Duodenal mucosa (tissue), 2 donors: Measurements from ENCODE around the gene PDC.

Experiments used
- H3K27ac ChIP-seq: one replicate; pipeline ENCODE4 v1.7.0; 2013; ENCODE audit warnings: low read depth, low read length
- H3K27me3 ChIP-seq, 2 donors: one replicate each; pipeline ENCODE4 v1.7.0; 2013; ENCODE audit warnings: low read length in 2 of 2, control low read depth in 1 of 2; ENCODE audit not compliant: insufficient read depth in 2 of 2, control insufficient read depth in 1 of 2
- H3K36me3 ChIP-seq, 2 donors: one replicate each; pipeline ENCODE4 v1.7.0; 2013; ENCODE audit warnings: low read length in 2 of 2, control low read depth in 1 of 2; ENCODE audit not compliant: insufficient read depth in 2 of 2, control insufficient read depth in 1 of 2
- H3K4me1 ChIP-seq, 2 donors: one replicate each; pipeline ENCODE4 v1.7.0; 2013; ENCODE audit warnings: low read length in 2 of 2, control low read depth in 1 of 2; ENCODE audit not compliant: insufficient read depth in 2 of 2, control insufficient read depth in 1 of 2
- H3K4me3 ChIP-seq, 2 donors: one replicate each; pipeline ENCODE4 v1.7.0; 2013; ENCODE audit warnings: low read length in 2 of 2, low read depth in 1 of 2
- H3K9ac ChIP-seq, 2 donors: one replicate each; pipeline ENCODE4 v1.7.0; 2013; ENCODE audit warnings: low read length in 2 of 2, low read depth in 1 of 2
- H3K9me3 ChIP-seq, 2 donors: one replicate each; pipeline ENCODE4 v1.7.0; 2013; ENCODE audit warnings: low read length in 2 of 2, control low read depth in 1 of 2; ENCODE audit not compliant: control insufficient read depth in 1 of 2

The PDC gene

DNA sequence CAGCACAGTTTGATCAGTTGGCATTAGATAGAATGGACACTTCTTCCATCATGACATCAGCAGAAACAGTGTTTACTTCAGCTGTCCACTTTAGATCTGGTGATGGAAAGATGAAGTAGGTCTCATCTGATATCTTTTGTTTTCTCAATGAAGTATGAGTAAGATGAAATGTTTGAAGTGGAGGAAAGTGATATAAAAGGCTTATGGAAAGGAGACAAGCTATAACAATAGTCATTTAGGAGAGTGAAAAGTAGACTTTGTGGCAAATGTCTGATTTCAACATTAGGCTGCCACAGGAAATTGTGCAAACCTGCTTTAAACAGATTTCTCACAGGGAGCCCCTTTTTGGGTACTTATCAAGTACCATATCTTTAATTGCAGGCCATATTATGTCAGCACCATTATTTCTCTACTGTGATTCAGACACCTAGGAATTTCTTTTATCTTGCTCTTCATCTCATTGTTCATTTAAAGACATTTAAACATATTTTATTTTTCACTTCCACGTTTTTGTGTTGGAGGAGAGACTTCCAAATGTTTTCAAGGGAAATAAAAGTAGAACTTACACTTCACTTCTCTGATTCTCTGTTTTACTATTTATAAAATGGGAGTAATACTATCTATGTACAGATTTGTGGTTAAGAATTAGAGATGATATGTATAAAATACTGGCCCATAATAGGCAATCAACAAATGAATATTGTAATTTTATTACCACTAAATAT is 18.1 kb downstream of the PDC start:
- Histone ChIP-seq H3K4me3 (no peak overlapping the region), H3K27me3 (no peaks in the 10 kb centered on the region), H3K4me1 (no peaks in the 10 kb centered on the region), H3K9me3 (no peaks in the 10 kb centered on the region), H3K36me3 (no peaks in the 10 kb centered on the region), H3K27ac (no peak overlapping the region), H3K9ac (no peak overlapping the region)

DNA sequence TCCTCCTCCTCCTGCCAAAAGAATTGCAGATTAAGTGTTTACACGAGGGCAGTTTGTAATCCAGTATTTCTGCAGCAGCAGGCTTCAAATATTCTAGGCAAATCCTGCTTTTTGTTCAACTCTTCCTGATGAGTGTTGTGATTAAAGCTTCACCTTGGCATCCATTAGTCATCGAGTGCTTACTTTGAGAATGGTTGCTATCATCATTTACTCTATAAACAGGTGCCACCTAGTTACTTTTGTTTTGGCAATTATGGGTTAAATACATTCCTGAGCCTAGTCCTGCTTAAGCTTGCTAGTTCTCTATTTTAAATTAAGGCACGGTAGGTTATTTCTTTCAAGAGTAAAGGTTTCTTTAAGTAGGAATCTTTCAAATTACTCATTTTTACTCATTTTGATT is 20.3 kb downstream of the PDC start:
- no peaks in the 10 kb centered on the region for H3K9me3 ChIP-seq
- H3K4me1 ChIP-seq, result no peaks in the 10 kb centered on the region
- H3K9ac ChIP-seq, result no peak overlapping the region
- H3K36me3 ChIP-seq, result no peaks in the 10 kb centered on the region
- no peak overlapping the region for H3K27ac ChIP-seq
- no peaks in the 10 kb centered on the region for H3K27me3 ChIP-seq
- H3K4me3 ChIP-seq, result no peak overlapping the region

DNA sequence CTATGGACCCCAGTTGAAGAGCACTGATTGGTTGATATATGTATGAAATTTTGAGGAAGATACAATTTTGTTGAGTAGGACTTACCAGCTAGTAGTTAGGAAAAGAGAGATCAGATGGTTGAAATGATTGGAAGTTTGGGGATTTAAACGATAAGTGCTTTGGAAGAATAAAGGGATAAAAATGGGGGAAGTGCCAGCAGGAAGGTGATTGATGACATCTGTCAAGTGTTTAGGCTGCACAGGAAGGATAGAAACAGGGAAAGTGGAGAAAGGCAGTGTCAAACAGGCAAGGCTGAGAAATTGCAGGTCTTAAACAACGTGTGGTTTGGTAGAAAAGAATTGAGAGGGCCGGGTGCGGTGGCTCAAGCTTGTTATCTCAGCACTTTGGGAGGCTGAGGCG is 22.3 kb downstream of the PDC start:
- Histone ChIP-seq H3K27ac (no peak overlapping the region), H3K4me3 (no peak overlapping the region), H3K9me3 (no peaks in the 10 kb centered on the region), H3K9ac (no peak overlapping the region), H3K36me3 (no peaks in the 10 kb centered on the region), H3K27me3 (no peaks in the 10 kb centered on the region), H3K4me1 (no peaks in the 10 kb centered on the region)

DNA sequence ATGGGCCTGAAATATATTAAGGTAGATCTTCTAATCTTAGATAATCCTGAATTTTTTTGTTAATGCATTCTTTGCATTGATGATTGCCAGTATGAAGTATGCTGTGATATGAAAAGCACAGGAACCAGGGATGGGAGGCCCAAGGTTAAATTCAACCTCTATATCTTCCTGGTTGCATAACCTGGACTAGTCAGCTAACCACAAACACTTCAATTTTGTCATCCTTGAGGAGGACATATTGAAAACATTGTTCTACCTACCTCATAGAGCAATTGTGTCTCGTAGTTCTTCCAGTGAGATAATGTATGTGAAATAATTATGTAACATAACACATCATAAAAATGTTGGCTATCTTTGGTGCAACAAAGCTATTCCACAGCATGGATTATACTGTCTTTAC is 25.6 kb downstream of the PDC start:
- H3K9ac ChIP-seq, result no peak overlapping the region
- H3K4me1 ChIP-seq, result no peaks in the 10 kb centered on the region
- no peak overlapping the region for H3K4me3 ChIP-seq
- no peaks in the 10 kb centered on the region for H3K9me3 ChIP-seq
- H3K27me3 ChIP-seq, result no peaks in the 10 kb centered on the region
- H3K27ac ChIP-seq, result no peak overlapping the region
- H3K36me3 ChIP-seq, result no peaks in the 10 kb centered on the region

DNA sequence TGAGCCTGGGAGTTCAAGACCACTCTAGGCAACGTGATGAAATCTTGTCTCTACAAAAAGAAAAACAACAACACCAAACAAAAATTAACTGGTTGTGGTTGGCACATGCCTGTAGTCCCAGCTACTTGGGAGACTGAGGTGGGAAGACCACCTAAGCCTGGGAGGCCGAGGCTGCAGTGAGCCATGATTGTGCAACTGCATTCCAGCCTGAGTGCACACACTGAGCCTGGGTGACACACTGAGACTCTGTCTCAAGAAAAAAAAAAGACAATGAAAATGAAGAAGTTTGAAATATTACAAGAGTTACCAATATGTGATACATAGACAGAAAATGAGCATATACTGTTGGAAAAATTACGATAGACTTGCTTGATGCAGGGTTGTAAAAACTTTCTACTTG is 31.9 kb downstream of the PDC start:
- Histone ChIP-seq H3K36me3 (no peaks in the 10 kb centered on the region), H3K4me1 (no peaks in the 10 kb centered on the region), H3K9ac (no peak overlapping the region)

DNA sequence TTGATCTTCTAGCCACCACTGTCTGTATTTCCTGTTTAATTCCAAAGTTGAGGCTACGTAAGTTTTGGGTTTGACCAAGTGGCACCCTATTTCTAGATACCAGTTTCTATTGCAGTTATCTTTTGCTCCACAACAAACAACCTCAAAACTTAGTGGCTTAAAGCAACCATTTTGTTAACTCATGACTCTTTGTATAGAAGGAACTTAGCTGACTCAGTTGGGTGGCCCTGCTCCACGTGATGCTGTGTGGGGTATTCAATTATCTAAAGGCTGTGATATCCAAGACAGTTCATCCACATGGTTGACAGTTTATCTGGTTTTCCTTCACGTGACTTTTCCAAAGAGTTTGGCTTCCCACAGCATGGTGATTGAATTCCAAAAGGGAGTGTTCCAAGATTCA is 34.8 kb downstream of the PDC start:
- H3K4me3 ChIP-seq, result no peak overlapping the region
- H3K4me1 ChIP-seq, result no peaks in the 10 kb centered on the region
- H3K27me3 ChIP-seq, result no peaks in the 10 kb centered on the region
- H3K36me3 ChIP-seq, result no peaks in the 10 kb centered on the region
- H3K9me3 ChIP-seq, result no peaks in the 10 kb centered on the region
- H3K27ac ChIP-seq, result no peak overlapping the region
- no peak overlapping the region for H3K9ac ChIP-seq

More for the DNA sequence above, 31.9 kb downstream of the PDC start:
- H3K27ac ChIP-seq, result no peak overlapping the region
- no peaks in the 10 kb centered on the region for H3K9me3 ChIP-seq
- H3K27me3 ChIP-seq, result no peaks in the 10 kb centered on the region
- H3K4me3 ChIP-seq, result no peak overlapping the region

DNA sequence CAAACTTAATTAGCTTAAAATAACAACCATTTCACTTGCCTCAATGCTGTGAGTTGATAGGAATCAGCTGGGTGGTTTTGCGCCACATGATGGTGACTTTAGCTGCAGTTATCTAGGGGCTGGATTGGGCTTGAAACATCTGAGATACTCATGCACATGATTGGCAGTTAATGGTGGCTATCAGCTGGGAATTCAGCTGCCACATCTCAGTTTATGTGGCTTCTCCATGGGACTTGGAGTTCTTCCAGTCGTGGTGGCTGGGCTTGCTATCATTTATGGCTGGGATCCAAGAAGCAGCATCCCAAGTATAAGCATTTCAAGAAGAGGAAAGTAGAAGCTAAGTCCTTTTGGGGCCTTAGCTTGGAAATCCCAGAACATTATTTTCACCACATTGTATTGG is 36.4 kb downstream of the PDC start:
- Histone ChIP-seq H3K27ac (no peak overlapping the region), H3K9me3 (no peaks in the 10 kb centered on the region), H3K4me1 (no peaks in the 10 kb centered on the region), H3K4me3 (no peak overlapping the region), H3K9ac (no peak overlapping the region), H3K27me3 (no peaks in the 10 kb centered on the region), H3K36me3 (peaks cover 3% of the 10 kb centered on the region in 2 donors)

DNA sequence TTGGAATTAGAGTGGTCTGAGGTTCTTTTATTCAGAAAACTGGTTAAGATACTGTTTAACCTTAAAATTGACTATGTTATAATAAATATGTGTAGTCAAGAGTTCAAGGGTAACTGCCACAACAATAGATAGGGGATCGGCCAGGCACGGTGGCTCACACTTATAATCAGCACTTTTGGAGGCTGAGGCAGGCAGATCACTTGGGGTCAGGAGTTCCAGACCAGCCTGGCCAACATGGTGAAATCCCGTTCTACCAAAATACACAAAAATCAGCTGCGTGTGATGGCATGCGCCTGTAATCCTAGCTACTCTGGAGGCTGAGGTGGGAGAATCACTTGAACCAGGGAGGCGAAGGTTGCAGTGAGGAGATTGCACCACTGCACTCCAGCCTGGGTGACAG is 39.5 kb downstream of the PDC start:
- Histone ChIP-seq H3K4me1 (no peaks in the 10 kb centered on the region), H3K27ac (no peak overlapping the region)

DNA sequence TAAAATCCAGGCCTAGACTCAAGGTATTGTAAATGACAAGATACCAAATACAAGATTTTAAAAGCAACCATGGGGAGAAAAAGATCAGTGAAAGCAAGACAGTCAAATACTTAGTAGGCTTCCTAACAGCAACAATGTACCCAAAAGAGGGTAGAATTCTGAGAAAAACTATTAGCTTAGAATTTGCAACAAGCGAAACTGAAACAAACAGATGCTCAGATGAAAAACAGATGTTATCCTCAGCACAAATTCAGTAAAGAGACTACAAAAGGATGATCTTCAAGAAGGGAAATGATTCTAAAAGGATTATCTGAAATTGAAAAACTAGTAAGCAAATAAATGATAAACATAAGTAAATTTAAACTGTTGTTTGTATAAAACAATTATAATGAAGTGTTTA is 40.0 kb downstream of the PDC start:
- Histone ChIP-seq H3K27me3 (no peaks in the 10 kb centered on the region), H3K4me3 (no peak overlapping the region), H3K9ac (no peak overlapping the region), H3K9me3 (no peaks in the 10 kb centered on the region), H3K4me1 (no peaks in the 10 kb centered on the region), H3K27ac (no peak overlapping the region), H3K36me3 (peaks cover 3 to 14% of the 10 kb centered on the region in 2 donors)

More for the DNA sequence above, 39.5 kb downstream of the PDC start:
- H3K9me3 ChIP-seq, result no peaks in the 10 kb centered on the region
- peaks cover 3 to 14% of the 10 kb centered on the region in 2 donors for H3K36me3 ChIP-seq
- H3K4me3 ChIP-seq, result no peak overlapping the region
- no peak overlapping the region for H3K9ac ChIP-seq
- H3K27me3 ChIP-seq, result no peaks in the 10 kb centered on the region

DNA sequence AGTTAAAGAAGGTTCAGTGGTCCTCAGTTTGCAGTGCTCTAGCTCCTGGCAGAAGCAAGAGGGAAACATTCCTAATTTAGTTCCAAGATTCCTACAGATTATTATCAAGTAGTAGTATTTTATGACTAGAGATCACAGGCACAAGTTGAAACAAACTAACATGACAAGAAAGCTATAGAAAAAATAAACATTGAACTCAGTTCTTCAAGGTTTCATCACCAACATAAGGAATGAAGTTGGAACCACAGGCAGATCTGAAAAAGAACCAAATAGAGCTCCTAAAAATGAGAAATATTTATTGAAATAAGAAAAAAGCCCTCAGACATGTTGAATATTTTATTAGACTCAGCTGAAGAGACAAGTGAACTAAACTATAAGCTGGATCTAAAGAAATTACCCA is 40.6 kb downstream of the PDC start:
- Histone ChIP-seq H3K27me3 (no peaks in the 10 kb centered on the region), H3K9me3 (no peaks in the 10 kb centered on the region), H3K9ac (no peak overlapping the region), H3K4me1 (no peaks in the 10 kb centered on the region), H3K4me3 (no peak overlapping the region), H3K27ac (no peak overlapping the region), H3K36me3 (peaks cover 3 to 14% of the 10 kb centered on the region in 2 donors)

DNA sequence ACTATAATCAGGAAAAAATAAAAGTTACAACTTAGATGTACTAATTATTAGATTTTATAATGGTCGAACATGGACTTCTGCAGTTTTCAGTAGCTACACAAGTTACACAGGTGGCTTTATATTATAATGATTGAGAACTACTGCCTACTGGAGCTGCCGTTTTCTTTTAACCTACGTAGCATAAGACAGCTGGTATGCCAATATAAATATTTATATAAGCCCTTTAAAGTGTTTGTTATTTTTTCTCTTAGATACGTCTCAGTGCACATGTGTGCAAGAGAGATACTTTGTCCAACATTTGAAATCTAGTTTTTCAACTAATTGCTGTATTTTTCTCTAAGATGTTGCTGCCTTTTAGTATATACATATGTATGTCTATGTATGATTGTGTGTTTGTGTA is 42.4 kb downstream of the PDC start:
- peaks cover 3 to 14% of the 10 kb centered on the region in 2 donors for H3K36me3 ChIP-seq
- H3K9ac ChIP-seq, result no peak overlapping the region
- no peaks in the 10 kb centered on the region for H3K4me1 ChIP-seq
- no peak overlapping the region for H3K27ac ChIP-seq
- H3K4me3 ChIP-seq, result no peak overlapping the region
- no peaks in the 10 kb centered on the region for H3K27me3 ChIP-seq
- H3K9me3 ChIP-seq, result no peaks in the 10 kb centered on the region
